ENCODE results near the gene FGF5.
A peak's percentile ranks its signal among the peaks of the same experiment; 100 is the strongest.
"Not testable (repeated sequence)": the region's sequence is repeated elsewhere in the genome, so short reads cannot be mapped to it uniquely, and the experiment has no call there.

FGF5 gene

DNA sequence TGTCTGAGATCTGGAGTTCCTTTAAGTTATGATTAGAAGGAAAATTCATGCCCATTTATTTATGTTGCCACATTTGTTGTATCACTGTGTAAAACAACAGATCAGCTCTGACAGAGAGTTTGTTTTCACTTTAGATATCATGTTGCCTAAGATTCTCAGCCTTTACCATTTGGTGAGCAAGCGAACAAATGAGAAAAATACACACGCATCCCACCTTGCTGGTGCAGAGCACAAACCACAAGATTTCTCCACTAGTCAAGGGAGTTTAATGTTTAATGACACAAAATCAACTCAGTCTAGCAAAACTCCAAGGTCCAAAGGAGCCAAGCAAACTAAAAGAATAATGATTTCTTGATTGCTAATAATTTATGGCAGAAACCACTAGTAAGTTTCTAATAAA, 27.7 kb downstream of the FGF5 start:
- DNase-seq (ENCODE audit: low read depth in 2 of 2) = no peak

GRCh38 chr4:80295336-80295735, 28.9 kb downstream of the FGF5 start:
- peak; percentile 53 to 55 for DNase-seq (ENCODE audit: low read depth in 2 of 2)

DNA sequence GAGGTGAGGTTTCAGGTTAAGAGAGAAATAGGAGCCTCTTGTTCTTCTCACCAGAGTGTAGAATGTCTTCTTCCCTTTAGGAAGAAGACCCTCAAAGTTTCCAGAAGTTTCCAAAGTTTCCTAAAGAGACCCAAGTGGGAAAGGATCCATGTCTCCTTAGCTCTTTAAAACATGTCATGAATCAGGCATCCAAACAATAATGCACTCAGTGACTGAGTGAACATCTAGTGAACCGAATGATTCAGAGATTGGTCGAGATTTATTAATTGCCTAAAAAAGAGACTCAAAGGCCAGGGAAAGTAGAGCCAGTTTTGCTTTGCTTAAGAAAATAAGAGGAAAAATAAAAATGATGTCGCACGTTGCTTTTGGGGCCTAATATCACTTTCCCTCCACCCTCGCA, 29.4 kb downstream of the FGF5 start:
- no peak for DNase-seq (ENCODE audit: low read depth in 2 of 2)

- DNase-seq (ENCODE audit: low read depth in 2 of 2) = no peak
Observed at GRCh38 chr4:80301884-80302283, 35.4 kb downstream of the FGF5 start.

DNA sequence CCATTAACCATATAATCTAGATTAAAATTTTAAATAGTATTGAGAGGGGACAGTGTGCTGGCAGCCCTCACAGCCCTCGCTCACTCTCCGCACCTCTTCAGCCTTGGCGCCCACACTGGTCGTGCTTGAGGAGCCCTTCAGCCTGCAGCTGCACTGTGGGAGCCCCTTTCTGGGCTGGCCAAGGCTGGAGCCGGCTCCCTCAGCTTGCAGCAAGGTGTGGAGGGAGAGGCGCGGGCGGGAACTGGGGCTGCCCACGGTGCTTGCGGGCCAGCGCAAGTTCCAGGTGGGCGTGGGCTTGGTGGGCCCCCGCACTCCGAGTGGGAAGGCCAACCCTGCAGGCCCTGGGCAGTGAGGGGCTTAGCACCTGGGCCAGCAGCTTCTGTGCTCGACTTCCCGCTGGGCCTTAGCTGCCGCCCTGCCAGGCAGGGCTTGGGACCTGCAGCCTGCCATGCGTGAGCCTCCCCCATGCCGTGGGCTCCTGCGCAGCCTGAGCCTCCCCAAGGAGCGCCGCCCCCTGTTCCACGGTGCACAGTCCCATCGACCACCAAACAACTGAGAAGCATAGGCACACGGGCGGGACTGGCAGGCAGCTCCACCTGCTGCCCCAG, 36.3 kb downstream of the FGF5 start:
- DNase-seq (ENCODE audit: low read depth in 2 of 2) = no peak

DNA sequence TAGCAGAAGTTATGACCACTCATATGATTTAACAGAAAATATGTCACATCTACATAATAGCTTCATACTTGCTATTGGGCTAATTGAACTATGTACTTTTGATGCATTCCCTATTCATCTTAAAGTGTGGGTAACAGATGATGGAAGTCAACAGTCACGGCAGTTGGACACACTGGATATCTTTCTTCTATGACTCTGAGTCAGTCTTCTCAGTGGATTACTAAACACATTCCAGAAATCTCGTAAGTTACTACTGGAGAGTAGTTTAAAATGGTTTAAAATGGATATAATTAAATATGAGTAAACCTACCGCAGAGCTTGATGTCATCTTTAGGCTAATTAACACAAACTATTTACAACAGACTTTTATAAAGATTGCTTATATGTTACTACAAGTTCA, 39.0 kb downstream of the FGF5 start:
- DNase-seq (ENCODE audit: low read depth in 2 of 2) = peak; percentile 62 to 65

DNA sequence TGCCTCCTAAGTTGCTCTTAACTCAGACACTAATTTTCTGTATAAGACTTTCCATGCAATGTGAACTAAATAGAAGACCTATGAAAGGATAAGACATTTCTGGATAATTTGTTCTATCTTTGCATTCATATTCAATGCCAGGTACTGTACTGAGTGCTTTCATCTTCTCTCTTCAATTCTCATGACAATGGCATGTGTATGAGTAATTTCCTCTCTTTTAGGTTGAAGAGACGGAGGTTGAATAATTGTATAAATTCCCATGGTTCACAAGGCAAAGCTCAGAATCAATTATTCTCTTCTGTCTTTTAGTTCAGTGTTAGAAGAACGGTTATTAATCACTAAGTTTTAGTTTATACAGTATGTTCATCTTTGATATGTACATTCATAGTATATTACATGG, 39.8 kb downstream of the FGF5 start:
- DNase-seq (ENCODE audit: low read depth in 2 of 2) = no peak

DNA sequence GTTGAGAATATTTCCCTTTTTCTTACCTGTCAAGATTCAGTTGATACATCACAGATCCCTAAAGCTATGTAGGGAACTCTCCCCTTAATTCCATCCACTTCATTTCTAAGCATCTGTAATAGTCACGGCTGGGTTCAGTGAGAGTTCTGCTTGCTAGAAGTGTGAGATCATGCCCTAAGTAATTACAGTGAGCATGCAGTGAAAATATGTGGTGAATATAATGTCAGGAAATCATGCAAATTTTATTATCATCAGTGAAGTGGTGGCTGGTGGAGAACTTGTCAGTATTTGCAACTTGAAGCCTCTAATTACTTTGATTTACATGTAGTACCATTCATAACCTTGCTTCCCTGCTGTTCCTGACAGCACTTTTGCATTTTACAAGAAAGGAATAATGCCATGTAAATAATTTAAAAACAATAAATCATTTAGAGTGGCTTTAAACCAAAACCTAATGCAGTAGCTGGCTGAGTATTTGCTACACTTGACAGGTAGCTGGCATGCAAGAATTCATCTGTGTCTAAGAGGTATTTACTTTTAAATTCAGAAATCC, 40.8 kb downstream of the FGF5 start:
- peak; percentile 86 for DNase-seq (ENCODE audit: low read depth in 2 of 2)

GRCh38 chr4:80307774-80308465, 41.5 kb downstream of the FGF5 start:
- DNase-seq (ENCODE audit: low read depth in 2 of 2) = no peak

DNA sequence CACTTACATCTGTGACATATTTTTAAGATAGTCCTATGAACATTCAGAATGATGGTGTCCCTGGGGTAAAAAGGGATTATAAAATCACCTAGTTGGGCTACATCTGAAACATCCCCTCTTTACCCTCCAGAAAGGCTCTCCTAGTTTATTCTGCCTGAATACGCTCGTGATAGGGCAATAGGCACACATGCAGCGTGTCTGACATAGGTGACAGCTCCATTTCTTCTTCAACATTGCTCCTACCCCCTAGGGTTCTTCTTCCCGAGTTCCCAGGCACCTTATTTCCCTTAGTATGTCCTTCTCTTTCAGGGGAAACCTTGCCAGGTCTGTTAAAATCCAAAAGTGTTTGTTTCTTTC, 42.0 kb downstream of the FGF5 start:
- DNase-seq (ENCODE audit: low read depth in 2 of 2) = no peak

GRCh38 chr4:80309294-80310004, 43.0 kb downstream of the FGF5 start:
- DNase-seq (ENCODE audit: low read depth in 2 of 2) = peak; percentile 80 to 81

GRCh38 chr4:80311130-80311529, 44.7 kb downstream of the FGF5 start:
- DNase-seq (ENCODE audit: low read depth in 2 of 2) = no peak

DNA sequence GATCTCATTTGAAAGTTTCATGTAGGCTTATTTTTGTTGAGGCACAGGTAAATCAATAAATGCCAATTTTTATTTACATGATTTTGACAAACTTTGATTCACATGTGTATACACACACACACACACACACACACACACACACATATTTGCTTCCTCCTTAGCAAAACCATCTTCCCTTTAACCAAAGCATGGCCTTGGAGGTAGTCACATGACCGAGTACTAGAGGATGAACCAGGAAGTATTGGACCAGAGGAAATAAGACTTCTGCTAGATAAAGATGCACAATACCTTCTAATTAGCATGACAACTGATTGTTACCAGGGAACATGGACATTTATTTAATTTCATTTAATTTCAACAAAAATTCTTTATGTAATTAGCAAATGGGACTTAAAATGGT, 45.7 kb downstream of the FGF5 start:
- DNase-seq (ENCODE audit: low read depth in 2 of 2) = no peak

GRCh38 chr4:80313627-80314026, 47.2 kb downstream of the FGF5 start:
- DNase-seq (ENCODE audit: low read depth in 2 of 2) = no peak

GRCh38 chr4:80315848-80316247, 49.4 kb downstream of the FGF5 start:
- DNase-seq (ENCODE audit: low read depth in 2 of 2) = not testable (repeated sequence)

GRCh38 chr4:80321341-80321740, 54.9 kb downstream of the FGF5 start:
- DNase-seq (ENCODE audit: low read depth in 2 of 2) = no peak

DNA sequence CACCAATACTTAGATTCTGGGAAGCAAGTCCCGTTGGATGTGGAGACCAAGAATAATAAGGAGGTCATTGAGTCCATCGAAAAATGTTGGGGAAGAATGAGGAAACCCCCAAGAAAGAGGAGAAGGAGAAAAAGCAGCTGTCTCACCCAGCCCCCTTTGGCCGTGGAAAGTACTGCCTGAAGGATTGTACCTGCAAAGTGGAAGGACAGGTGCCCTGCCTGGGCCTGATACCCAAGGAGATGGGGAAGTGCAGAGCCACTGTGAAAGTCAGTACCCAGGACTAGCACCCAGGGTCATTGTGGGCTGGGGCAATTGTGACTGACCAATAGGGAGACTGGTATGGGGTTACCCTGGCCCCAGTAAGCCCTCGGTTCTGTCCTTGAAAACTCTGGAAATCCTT, 55.3 kb downstream of the FGF5 start:
- no peak for DNase-seq (ENCODE audit: low read depth in 2 of 2)

GRCh38 chr4:80322716-80323115, 56.3 kb downstream of the FGF5 start:
- DNase-seq (ENCODE audit: low read depth in 2 of 2) = no peak

DNA sequence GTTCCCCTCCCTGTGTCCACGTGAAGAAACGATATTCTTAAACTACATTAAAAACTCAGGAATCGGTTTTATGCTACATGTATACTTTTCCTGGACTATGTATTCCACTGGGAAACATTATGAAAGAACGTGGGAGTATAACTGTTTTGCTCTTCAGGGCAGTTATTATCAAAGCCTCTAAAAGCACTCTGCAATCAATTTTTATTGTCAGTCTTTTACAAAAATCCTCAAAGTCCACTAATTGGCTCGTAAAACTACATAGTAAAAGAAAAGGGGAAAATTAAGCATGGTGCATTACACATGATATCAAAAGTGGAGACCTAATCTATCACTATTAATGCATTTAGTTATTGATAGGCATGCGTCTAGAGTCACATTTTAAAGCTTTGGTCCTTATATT, 57.7 kb downstream of the FGF5 start:
- no peak for DNase-seq (ENCODE audit: low read depth in 2 of 2)

DNA sequence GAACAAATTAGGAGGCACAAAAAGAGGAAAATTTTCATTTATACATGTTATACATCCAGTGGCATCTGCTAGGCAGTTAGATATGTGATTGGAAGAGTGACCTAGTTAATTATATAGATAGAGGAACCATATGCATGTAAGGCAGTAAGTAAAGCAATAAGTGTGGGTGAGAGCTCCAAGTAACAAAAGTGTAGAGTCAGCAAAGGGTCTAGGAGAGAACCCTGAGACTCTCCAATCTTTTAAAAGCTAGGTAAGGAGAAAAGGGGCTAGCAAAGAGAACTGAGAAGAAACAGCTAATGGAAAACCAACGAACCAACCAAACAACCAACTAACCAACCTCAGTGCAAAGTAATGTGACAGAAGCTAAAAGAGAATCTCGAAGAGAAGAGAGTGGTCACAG, 65.2 kb downstream of the FGF5 start:
- DNase-seq (ENCODE audit: low read depth in 2 of 2) = no peak

GRCh38 chr4:80333121-80333520, 66.7 kb downstream of the FGF5 start:
- no peak for DNase-seq (ENCODE audit: low read depth in 2 of 2)

GRCh38 chr4:80334568-80334967, 68.1 kb downstream of the FGF5 start:
- no peak for DNase-seq (ENCODE audit: low read depth in 2 of 2)

DNA sequence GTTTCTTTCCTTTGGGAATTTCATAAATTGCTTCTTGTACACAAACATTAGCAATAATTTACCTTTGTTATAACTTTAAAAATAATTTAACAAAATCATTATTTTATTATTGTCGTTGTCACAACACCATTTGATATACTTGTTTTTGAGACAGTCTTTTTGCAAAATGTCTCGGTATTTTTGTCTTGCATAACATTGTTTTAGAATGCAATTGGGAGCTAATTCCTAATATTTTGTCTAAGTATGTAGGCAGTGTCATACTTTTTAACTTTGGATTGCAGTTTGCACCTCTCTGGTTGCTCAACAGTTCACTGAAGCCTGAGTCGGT, 68.7 kb downstream of the FGF5 start:
- DNase-seq (ENCODE audit: low read depth in 2 of 2) = no peak

Data from fibroblast of skin of left quadriceps (primary cell).